Measurements from ENCODE around the gene CACNA1S. TPM values are rescaled to one million over a fixed set of nuclear protein-coding genes. Genes with fewer than 3 reads are reported as not detected.

CACNA1S gene
- total and polyA plus RNA-seq, 2 of the 4 experiments (the other 2 are of a cell fraction): not detected

DNA sequence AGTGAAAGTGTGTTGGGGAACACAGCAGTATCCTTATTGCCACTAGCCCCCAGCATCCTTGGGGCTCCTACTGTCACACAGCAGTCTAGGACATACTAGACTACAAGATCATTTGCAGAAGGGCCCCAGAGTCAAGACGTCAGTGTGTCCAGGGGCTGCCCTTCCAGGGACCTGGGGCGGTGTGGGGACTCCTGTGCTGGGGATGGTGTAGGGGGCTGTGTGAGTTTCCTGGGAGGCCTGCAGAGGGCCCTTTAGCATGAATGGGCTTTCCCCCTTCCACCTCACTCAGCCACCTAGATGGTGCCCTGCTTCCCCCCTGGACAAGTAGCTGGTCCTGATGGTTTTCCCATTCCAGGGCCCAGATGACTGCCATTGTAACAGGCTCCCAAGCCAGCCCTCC, 71.2 kb downstream of the CACNA1S start:
- no peak overlapping the region for H2AK9ac ChIP-seq (replicated peaks; ENCODE audit: low read depth, low read length, poor library complexity)
- ATAC-seq (ENCODE audit: low read depth): no peak
- no peak overlapping the region for H2BK120ac ChIP-seq (ENCODE audit: low read depth, low read length)
- H2BK20ac ChIP-seq (ENCODE audit: low read depth, low read length): no peak overlapping the region
- no peak overlapping the region for H3K9ac ChIP-seq (ENCODE audit: low read depth, low read length)
- in situ Hi-C loops (cut with MboI; ENCODE audit: low sequenced_read_pairs) (loop anchor here (5.0 to 10.0 kb wide), 3 partner anchors 64 to 479 kb away; partner anchors contain the start of gene KIF14), intact Hi-C loops (cut with micrococcal nuclease) (no loop called here), dilution Hi-C loops (cut with HindIII; ENCODE audit: low sequenced_read_pairs, unreplicated experiment) (no loop called here)
- no peak overlapping the region for H3K4me2 ChIP-seq (ENCODE audit: low read depth, low read length)
- no peak overlapping the region for H3K4me3 ChIP-seq (ENCODE audit: insufficient read depth, low read depth, low read length)
- no peaks in the 10 kb centered on the region for H3K9me1 ChIP-seq (ENCODE audit: insufficient read depth, low read length)
- H3K18ac ChIP-seq (ENCODE audit: low read depth, low read length): no peak overlapping the region
- ChIA-PET CTCF (interaction anchor here (1.3 kb wide), 1 partner anchor 482 kb away, joined by 4 read pairs; no protein-coding TSS in a partner anchor), POLR2A (ENCODE audit: unreplicated experiment) (no interaction called here)
- no peak overlapping the region for H3K4ac ChIP-seq (ENCODE audit: low read depth, low read length)
- H2AK5ac ChIP-seq (ENCODE audit: low read depth, low read length): no peak overlapping the region
- no peak overlapping the region for H4K8ac ChIP-seq (ENCODE audit: low read depth in 2 of 2, low read length in 2 of 2)
- no peaks in the 10 kb centered on the region for H3K79me1 ChIP-seq (ENCODE audit: low read depth in 1 of 2, low read length in 2 of 2)
- H3K4me1 ChIP-seq (ENCODE audit: control insufficient read depth, insufficient read depth, low read length): no peaks in the 10 kb centered on the region
- no peak overlapping the region for H2BK15ac ChIP-seq (ENCODE audit: low read depth, low read length)
- H3K9me3 ChIP-seq (ENCODE audit: control insufficient read depth, insufficient read depth, low read length): no peaks in the 10 kb centered on the region
- no CpG with 5 or more reads among the region's 2 CpGs for WGBS, 2 experiments (ENCODE audit: extremely low coverage in 2 of 2, insufficient read length in 1 of 2)
- peaks cover 30% of the 10 kb centered on the region for H3K27me3 ChIP-seq (ENCODE audit: control insufficient read depth, insufficient read depth, low read length)
- no peak overlapping the region for H3K56ac ChIP-seq (ENCODE audit: extremely low read depth, insufficient read depth, low read length)
- H3K27ac ChIP-seq (ENCODE audit: insufficient read depth, low read length): no peak overlapping the region
- no peaks in the 10 kb centered on the region for H3K36me3 ChIP-seq (ENCODE audit: control insufficient read depth, insufficient read depth, low read length)
- H3K23ac ChIP-seq (ENCODE audit: low read depth, low read length): no peak overlapping the region
- TF ChIP-seq MAFK (IDR thresholded peaks at IDR 0.05; ENCODE audit: low read depth, low read length) (no peak), RAD21 (IDR thresholded peaks at IDR 0.05; ENCODE audit: low read length) (no peak), CEBPB (IDR thresholded peaks at IDR 0.05; ENCODE audit: low read depth, low read length) (no peak), RCOR1 (IDR thresholded peaks at IDR 0.05; ENCODE audit: insufficient replicate concordance, low read length) (no peak)
- no peak overlapping the region for H2BK5ac ChIP-seq (ENCODE audit: low read depth, low read length, poor library complexity, severe bottlenecking)
- no peak overlapping the region for H4K5ac ChIP-seq (ENCODE audit: low read depth, low read length)
- H2AFZ ChIP-seq (replicated peaks; ENCODE audit: low read length, poor library complexity): no peak overlapping the region
- no peak for DNase-seq
- no peak overlapping the region for H3K14ac ChIP-seq (replicated peaks; ENCODE audit: low read depth, low read length)
- no peaks in the 10 kb centered on the region for H4K20me1 ChIP-seq (ENCODE audit: insufficient read depth, low read length)
- no TSS peak for BruUV-seq (replicated peaks)
- H4K91ac ChIP-seq (ENCODE audit: insufficient read depth, low read depth, low read length): no peak overlapping the region

All from IMR-90 (cell line).